Fibroblast of lung (primary cell): ENCODE results near the gene SLC25A12. TPM values are rescaled to one million over a fixed set of nuclear protein-coding genes. Genes with fewer than 3 reads are reported as not detected.

Experiments used
- DNase-seq, 2 donors: peaks; one replicate each; pipeline versions ENCODE4 v3.0.0 to v3.0.0-alpha.2; 2010; ENCODE audit warnings: low read depth in 2 of 2
- H2AFZ ChIP-seq: 2 replicates; pipeline ENCODE4 v1.5.1; 2012; ENCODE audit warnings: low read length, control low read depth, inconsistent platforms
- H3K27ac ChIP-seq: 2 replicates; pipeline ENCODE4 v1.5.1; 2011; ENCODE audit warnings: low read length, control low read depth; ENCODE audit not compliant: insufficient read depth
- H3K27me3 ChIP-seq: 2 replicates; pipeline ENCODE4 v1.5.1; 2011; ENCODE audit warnings: mild to moderate bottlenecking, low read length; ENCODE audit not compliant: control insufficient read depth, insufficient read depth
- H3K36me3 ChIP-seq: 2 replicates; pipeline ENCODE4 v1.5.1; 2011; ENCODE audit warnings: low read length; ENCODE audit not compliant: control insufficient read depth, insufficient read depth
- H3K4me1 ChIP-seq: 2 replicates; pipeline ENCODE4 v1.5.1; 2011; ENCODE audit warnings: low read length; ENCODE audit not compliant: control insufficient read depth, insufficient read depth; ENCODE audit errors: extremely low read depth
- H3K4me2 ChIP-seq: 2 replicates; pipeline ENCODE4 v1.5.1; 2011; ENCODE audit warnings: low read length, control low read depth; ENCODE audit not compliant: insufficient read depth; ENCODE audit errors: extremely low read depth
- H3K4me3 ChIP-seq, 4 experiments: fragments of 200-600 bp in 1 of 4; sonication (generic) in 1 of 4; replicated peaks in 1 of 4; 2 replicates each; pipeline ENCODE4 v1.5.1; 2011 to 2016; ENCODE audit warnings: low read length in 4 of 4, low read depth in 3 of 4, mild to moderate bottlenecking in 3 of 4, control low read depth in 2 of 4, inconsistent platforms in 1 of 4, mixed read lengths in 1 of 4; ENCODE audit not compliant: insufficient read depth in 1 of 4; ENCODE audit errors: control extremely low read depth in 1 of 4
- H3K79me2 ChIP-seq: 2 replicates; pipeline ENCODE4 v1.5.1; 2012; ENCODE audit warnings: mild to moderate bottlenecking, low read length, inconsistent platforms; ENCODE audit not compliant: control insufficient read depth, insufficient read depth
- H3K9ac ChIP-seq: 2 replicates; pipeline ENCODE4 v1.5.1; 2011; ENCODE audit warnings: mild to moderate bottlenecking, low read length, control low read depth; ENCODE audit not compliant: insufficient read depth
- H3K9me3 ChIP-seq: 2 replicates; pipeline ENCODE4 v1.5.1; 2012; ENCODE audit warnings: low read depth, low read length; ENCODE audit not compliant: control insufficient read depth, insufficient read depth
- H4K20me1 ChIP-seq: 2 replicates; pipeline ENCODE4 v1.5.1; 2011; ENCODE audit warnings: low read length; ENCODE audit not compliant: control insufficient read depth, insufficient read depth; ENCODE audit errors: extremely low read depth
- EZH2 ChIP-seq: IDR thresholded peaks from 2 replicates; pipeline ENCODE4 v1.5.1; 2012; ENCODE audit warnings: low read length, control low read depth, mild to moderate bottlenecking; ENCODE audit errors: missing control alignments
- polyA plus RNA-seq, 2 donors: library from polyadenylated mRNA; depleted of rRNA in 1 of 2; stranded (reverse) in 1 of 2; unstranded in 1 of 2; fragments of >200 nt; gene quantifications; 2 replicates each; pipeline ENCODE4 v1.2.1, GENCODE V29; 2011 to 2012; ENCODE audit warnings: missing spikeins in 1 of 2
- total RNA-seq: library from RNA; depleted of rRNA; stranded (reverse); fragments of >200 nt; gene quantifications from 2 replicates; pipeline ENCODE4 v1.2.1, GENCODE V29; 2014
- TF ChIP-seq, protein P1 (sequence below), 2 donors: IDR thresholded peaks in 1 of 2; conservative IDR thresholded peaks in 1 of 2; 1 replicate in 1 of 2; 2 replicates in 1 of 2; pipeline ENCODE4 v1.5.1; 2011 to 2012; ENCODE audit warnings: low read length in 2 of 2, control low read depth in 1 of 2, inconsistent platforms in 1 of 2, low read depth in 1 of 2, mild to moderate bottlenecking in 1 of 2

SLC25A12 gene
- total and polyA plus RNA-seq, 2 donors (not counting 1 experiment from before 2014, with no cell fraction given), result 21.5 to 25.9 TPM

DNA sequence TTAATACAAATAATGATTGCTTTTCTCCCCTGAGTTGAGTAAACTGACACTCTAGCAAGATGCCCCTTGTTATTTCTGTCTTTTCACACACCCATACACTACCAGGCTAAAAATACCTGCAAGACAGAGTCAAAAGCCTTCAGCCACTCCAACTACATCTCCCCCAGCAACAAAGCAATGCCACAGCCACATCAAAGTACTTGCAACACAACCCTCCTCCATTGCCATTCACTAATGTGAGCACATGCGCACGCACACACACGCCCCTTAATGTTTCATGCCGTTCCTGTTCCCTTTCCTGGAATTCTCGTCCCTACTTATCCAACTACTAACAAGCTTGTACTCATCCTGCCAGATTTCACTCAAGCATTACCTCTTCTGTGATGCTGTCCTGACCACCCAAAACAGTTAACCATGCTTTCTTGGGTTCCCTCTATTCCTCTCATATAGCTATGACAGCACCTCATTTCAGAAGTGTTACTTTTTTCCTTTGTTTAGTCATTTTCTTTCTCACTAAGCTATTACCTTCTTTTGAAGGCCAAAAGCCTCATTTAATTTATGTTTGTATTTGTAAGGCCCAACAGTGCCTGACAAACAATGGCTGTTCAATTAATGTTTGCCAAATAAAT is 29.6 kb downstream of the SLC25A12 start:
- H4K20me1 ChIP-seq, result no peaks in the 10 kb centered on the region
- no peak overlapping the region for H3K9ac ChIP-seq
- no peaks in the 10 kb centered on the region for H3K27me3 ChIP-seq
- H3K9me3 ChIP-seq, result no peaks in the 10 kb centered on the region
- TF ChIP-seq, protein P1, sequence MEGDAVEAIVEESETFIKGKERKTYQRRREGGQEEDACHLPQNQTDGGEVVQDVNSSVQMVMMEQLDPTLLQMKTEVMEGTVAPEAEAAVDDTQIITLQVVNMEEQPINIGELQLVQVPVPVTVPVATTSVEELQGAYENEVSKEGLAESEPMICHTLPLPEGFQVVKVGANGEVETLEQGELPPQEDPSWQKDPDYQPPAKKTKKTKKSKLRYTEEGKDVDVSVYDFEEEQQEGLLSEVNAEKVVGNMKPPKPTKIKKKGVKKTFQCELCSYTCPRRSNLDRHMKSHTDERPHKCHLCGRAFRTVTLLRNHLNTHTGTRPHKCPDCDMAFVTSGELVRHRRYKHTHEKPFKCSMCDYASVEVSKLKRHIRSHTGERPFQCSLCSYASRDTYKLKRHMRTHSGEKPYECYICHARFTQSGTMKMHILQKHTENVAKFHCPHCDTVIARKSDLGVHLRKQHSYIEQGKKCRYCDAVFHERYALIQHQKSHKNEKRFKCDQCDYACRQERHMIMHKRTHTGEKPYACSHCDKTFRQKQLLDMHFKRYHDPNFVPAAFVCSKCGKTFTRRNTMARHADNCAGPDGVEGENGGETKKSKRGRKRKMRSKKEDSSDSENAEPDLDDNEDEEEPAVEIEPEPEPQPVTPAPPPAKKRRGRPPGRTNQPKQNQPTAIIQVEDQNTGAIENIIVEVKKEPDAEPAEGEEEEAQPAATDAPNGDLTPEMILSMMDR (conservative IDR thresholded peaks at IDR 0.05 in 1 of 2, IDR thresholded peaks at IDR 0.05 in 1 of 2; ENCODE audit: low read depth in 1 of 2, low read length in 2 of 2), result no peak
- TF ChIP-seq EZH2, result no peak
- no peak overlapping the region for H3K4me3 ChIP-seq
- H3K36me3 ChIP-seq, result no peaks in the 10 kb centered on the region
- no peak overlapping the region for H3K27ac ChIP-seq
- no peak overlapping the region for H3K4me2 ChIP-seq
- no peak overlapping the region for H2AFZ ChIP-seq
- H3K79me2 ChIP-seq, result no peaks in the 10 kb centered on the region
- H3K4me1 ChIP-seq, result no peaks in the 10 kb centered on the region
- DNase-seq, result no peak

GRCh38 chr2:171862501-171862900 is 31.5 kb downstream of the SLC25A12 start:
- no peaks in the 10 kb centered on the region for H4K20me1 ChIP-seq
- H3K36me3 ChIP-seq, result no peaks in the 10 kb centered on the region
- no peak overlapping the region for H3K27ac ChIP-seq
- H3K79me2 ChIP-seq, result no peaks in the 10 kb centered on the region
- H3K4me2 ChIP-seq, result no peak overlapping the region
- no peaks in the 10 kb centered on the region for H3K27me3 ChIP-seq
- no peak for TF ChIP-seq EZH2
- TF ChIP-seq, protein P1 (conservative IDR thresholded peaks at IDR 0.05 in 1 of 2, IDR thresholded peaks at IDR 0.05 in 1 of 2; ENCODE audit: low read depth in 1 of 2, low read length in 2 of 2), result no peak
- no peak for DNase-seq
- H2AFZ ChIP-seq, result no peak overlapping the region
- H3K9me3 ChIP-seq, result no peaks in the 10 kb centered on the region
- no peak overlapping the region for H3K4me3 ChIP-seq
- H3K4me1 ChIP-seq, result no peaks in the 10 kb centered on the region
- no peak overlapping the region for H3K9ac ChIP-seq

DNA sequence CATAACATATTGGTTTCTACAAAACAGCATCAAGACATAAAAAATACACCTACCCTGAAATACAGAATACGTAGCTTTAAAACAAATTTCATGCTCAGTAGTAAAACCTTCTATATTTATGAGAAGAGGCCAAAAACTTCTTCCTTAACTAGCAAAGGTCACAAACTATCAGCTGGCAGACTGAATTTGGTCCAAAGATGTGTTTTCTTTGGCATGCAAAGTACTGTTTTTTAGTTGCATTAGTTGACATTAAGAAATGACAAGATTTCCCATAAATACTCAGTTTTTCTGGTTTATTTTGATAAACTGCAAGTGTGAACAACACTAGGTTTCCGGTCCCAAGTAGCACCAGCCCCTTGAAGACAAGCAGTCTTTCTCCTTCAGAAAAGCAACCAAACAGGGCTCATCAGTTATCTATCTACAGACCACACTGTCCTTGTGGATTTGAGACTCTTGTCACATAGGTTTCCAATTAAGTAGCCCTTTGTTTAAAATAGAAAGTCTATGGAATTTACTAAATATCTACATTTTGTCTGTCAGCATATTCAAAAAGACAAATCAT is 35.6 kb downstream of the SLC25A12 start:
- H3K4me3 ChIP-seq, result no peak overlapping the region
- no peak overlapping the region for H3K4me2 ChIP-seq
- no peak overlapping the region for H3K27ac ChIP-seq
- no peak for TF ChIP-seq EZH2
- H4K20me1 ChIP-seq, result no peaks in the 10 kb centered on the region
- no peaks in the 10 kb centered on the region for H3K27me3 ChIP-seq
- no peaks in the 10 kb centered on the region for H3K9me3 ChIP-seq
- no peaks in the 10 kb centered on the region for H3K79me2 ChIP-seq
- H3K4me1 ChIP-seq, result no peaks in the 10 kb centered on the region
- no peaks in the 10 kb centered on the region for H3K36me3 ChIP-seq
- peak in 1 of 2 donors; percentile 86 for DNase-seq
- H2AFZ ChIP-seq, result no peak overlapping the region
- no peak overlapping the region for H3K9ac ChIP-seq
